Ovary (tissue), 3 donors: ENCODE measurements around the gene TOMM22.

Experiments
- EP300 ChIP-seq: sonication (generic); formaldehyde crosslinking; IDR thresholded peaks from one replicate; pipeline ENCODE4 v1.6.1; 2017; ENCODE audit warnings: antibody characterized with exemption
- POLR2A ChIP-seq: fragments of 450-650 bp; IDR thresholded peaks from one replicate; pipeline ENCODE4 v1.6.1; 2017; ENCODE audit warnings: antibody characterized with exemption, mild to moderate bottlenecking, moderate library complexity
- TF ChIP-seq, protein P1 (sequence below), 3 donors: fragments of 450-650 bp in 2 of 3; fragments of 200-600 bp in 1 of 3; IDR thresholded peaks; one replicate each; pipeline versions ENCODE4 v1.5.1 to v1.8.0; 2016 to 2022; ENCODE audit warnings: antibody characterized with exemption in 3 of 3, mild to moderate bottlenecking in 1 of 3
- donor health status: DM: no; HTN: no; CAD: no.

DNA sequence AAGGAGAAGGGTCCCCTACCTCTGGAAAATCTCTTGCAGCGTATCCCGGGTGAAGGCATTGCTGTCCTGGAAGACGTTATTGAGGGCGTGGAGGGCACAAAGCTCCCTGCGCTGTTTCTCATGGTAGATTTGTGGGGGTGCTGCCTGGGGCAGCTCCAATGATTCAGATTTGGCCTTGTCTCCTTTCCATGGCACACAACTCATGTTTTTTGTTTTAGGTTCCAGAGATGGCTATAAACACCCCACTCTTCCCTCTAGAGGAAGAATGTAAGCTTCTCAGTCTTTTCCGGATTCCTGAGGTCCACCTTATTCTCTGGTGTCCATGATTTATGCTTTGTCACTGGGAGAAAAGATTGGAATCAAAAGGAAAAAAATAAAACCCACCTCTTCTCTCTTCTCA, 18.0 kb downstream of the TOMM22 start:
- TF ChIP-seq, protein P1, sequence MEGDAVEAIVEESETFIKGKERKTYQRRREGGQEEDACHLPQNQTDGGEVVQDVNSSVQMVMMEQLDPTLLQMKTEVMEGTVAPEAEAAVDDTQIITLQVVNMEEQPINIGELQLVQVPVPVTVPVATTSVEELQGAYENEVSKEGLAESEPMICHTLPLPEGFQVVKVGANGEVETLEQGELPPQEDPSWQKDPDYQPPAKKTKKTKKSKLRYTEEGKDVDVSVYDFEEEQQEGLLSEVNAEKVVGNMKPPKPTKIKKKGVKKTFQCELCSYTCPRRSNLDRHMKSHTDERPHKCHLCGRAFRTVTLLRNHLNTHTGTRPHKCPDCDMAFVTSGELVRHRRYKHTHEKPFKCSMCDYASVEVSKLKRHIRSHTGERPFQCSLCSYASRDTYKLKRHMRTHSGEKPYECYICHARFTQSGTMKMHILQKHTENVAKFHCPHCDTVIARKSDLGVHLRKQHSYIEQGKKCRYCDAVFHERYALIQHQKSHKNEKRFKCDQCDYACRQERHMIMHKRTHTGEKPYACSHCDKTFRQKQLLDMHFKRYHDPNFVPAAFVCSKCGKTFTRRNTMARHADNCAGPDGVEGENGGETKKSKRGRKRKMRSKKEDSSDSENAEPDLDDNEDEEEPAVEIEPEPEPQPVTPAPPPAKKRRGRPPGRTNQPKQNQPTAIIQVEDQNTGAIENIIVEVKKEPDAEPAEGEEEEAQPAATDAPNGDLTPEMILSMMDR (IDR thresholded peaks at IDR 0.05), result no peak
- TF ChIP-seq POLR2A (no peak), EP300 (no peak)
